Measurements from ENCODE around the gene BAIAP2L1.

- no peak for TF ChIP-seq CTCF (IDR thresholded peaks at IDR 0.05)
- TF ChIP-seq TCF7L2 (IDR thresholded peaks at IDR 0.05; ENCODE audit: low read depth, low read length), result no peak
- TF ChIP-seq REST (IDR thresholded peaks at IDR 0.05; ENCODE audit: insufficient read depth in 1 of 2, low read depth in 2 of 2, low read length in 1 of 2), result no peak
These were observed 104.1 kb downstream of the BAIAP2L1 start for GRCh38 chr7:98296833-98297232.

All from Panc1 (cell line).